Measurements from ENCODE around the gene USP10. TPM values are rescaled to one million over a fixed set of nuclear protein-coding genes. Genes with fewer than 3 reads are reported as not detected.

Gene USP10
- total RNA-seq, 1 donor from 2014 or later = 67.8 TPM

DNA sequence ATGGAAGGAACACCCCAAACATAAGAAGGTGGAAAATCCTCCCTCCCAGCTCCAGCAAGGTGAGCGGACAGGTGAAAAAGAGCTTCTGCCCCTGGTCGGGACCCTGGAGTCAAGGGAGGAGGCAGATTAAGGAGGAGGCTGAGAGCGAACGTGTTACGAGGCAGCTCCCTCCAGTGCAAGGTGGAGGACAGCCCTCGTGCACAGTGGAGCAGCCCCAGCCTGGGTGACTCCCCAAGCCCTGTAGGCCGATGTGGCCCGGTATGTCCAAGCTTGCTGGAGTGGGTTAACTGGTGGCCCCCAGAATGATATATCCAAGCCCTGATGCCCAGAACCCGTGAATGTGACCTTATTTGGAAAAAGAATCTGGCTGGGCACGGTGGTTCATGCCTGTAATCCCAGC, 104.5 kb downstream of the USP10 start:
- no peaks in the 10 kb centered on the region for H3K36me3 ChIP-seq (ENCODE audit: control insufficient read depth, insufficient read depth, low read length)
- no peaks in the 10 kb centered on the region for H3K27me3 ChIP-seq (ENCODE audit: control insufficient read depth, insufficient read depth, low read length)
- TF ChIP-seq, protein P1, sequence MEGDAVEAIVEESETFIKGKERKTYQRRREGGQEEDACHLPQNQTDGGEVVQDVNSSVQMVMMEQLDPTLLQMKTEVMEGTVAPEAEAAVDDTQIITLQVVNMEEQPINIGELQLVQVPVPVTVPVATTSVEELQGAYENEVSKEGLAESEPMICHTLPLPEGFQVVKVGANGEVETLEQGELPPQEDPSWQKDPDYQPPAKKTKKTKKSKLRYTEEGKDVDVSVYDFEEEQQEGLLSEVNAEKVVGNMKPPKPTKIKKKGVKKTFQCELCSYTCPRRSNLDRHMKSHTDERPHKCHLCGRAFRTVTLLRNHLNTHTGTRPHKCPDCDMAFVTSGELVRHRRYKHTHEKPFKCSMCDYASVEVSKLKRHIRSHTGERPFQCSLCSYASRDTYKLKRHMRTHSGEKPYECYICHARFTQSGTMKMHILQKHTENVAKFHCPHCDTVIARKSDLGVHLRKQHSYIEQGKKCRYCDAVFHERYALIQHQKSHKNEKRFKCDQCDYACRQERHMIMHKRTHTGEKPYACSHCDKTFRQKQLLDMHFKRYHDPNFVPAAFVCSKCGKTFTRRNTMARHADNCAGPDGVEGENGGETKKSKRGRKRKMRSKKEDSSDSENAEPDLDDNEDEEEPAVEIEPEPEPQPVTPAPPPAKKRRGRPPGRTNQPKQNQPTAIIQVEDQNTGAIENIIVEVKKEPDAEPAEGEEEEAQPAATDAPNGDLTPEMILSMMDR (IDR thresholded peaks at IDR 0.05; ENCODE audit: insufficient read depth, low read length, poor library complexity, severe bottlenecking) = no peak
- no peak for DNase-seq (ENCODE audit: low read depth)
- no peak overlapping the region for H3K4me3 ChIP-seq (ENCODE audit: low read depth, low read length)

DNA sequence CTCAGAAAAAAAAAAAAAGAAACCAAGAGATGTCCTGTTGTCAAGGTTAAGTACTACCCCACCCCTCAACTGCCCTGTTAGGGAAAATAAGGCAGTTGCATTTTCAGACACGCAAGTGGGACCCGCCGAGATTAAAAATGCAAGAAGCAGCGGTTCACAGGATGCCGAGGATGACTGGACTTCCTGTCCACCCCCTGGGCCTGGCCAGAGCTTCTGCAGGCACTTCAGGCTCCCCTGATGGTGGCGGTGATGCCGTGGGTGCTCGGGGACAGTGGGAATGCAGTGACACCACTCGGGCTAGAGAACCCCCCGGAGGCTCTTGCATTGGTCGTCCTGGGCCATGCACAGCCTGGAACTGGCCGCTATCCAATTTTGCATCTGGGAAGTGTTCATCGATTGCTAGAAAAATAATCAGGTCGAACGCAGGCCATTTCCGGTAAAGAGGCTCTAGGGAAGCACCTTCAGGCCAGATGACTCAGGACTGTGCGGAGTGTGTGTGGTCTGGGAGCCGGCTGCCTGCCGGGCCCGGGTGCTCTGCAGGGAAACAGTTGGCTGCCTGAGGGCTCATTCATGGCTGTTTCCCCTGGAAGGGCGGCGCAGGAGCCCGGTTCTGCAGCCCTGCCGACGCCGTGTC, 106.6 kb downstream of the USP10 start:
- TF ChIP-seq, protein P1 (IDR thresholded peaks at IDR 0.05; ENCODE audit: insufficient read depth, low read length, poor library complexity, severe bottlenecking) = no peak
- DNase-seq (ENCODE audit: low read depth) = peak; percentile 48

GRCh38 chr16:84806890-84807258, 107.1 kb downstream of the USP10 start:
- TF ChIP-seq, protein P1 (IDR thresholded peaks at IDR 0.05; ENCODE audit: insufficient read depth, low read length, poor library complexity, severe bottlenecking) = no peak
- no peaks in the 10 kb centered on the region for H3K36me3 ChIP-seq (ENCODE audit: control insufficient read depth, insufficient read depth, low read length)
- H3K27me3 ChIP-seq (ENCODE audit: control insufficient read depth, insufficient read depth, low read length) = no peaks in the 10 kb centered on the region
- H3K4me3 ChIP-seq (ENCODE audit: low read depth, low read length) = no peak overlapping the region
- DNase-seq (ENCODE audit: low read depth) = no peak

More for the DNA sequence above, 106.6 kb downstream of the USP10 start:
- Histone ChIP-seq H3K27me3 (ENCODE audit: control insufficient read depth, insufficient read depth, low read length) (no peaks in the 10 kb centered on the region), H3K36me3 (ENCODE audit: control insufficient read depth, insufficient read depth, low read length) (no peaks in the 10 kb centered on the region), H3K4me3 (ENCODE audit: low read depth, low read length) (no peak overlapping the region)

DNA sequence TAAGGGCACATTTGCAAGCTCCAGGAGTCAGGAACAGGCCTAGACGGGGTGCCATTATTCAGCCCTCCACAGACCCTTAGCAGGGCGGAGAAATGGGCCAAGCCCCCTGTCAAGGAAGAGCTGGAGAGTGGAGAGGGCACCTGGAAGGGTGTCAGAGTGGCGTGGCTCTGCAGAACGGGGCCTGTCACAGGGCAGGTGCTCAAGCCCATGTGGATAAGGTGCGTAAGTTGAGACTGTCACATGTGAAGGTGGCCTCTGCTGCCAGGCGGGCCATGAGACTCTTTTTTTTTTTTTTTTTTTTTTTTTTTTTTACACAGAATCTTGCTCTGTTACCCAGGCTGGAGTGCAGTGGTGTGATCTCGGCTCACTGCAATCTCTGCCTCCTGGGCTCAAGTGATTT, 108.0 kb downstream of the USP10 start:
- Histone ChIP-seq H3K4me3 (ENCODE audit: low read depth, low read length) (no peak overlapping the region), H3K36me3 (ENCODE audit: control insufficient read depth, insufficient read depth, low read length) (no peaks in the 10 kb centered on the region), H3K27me3 (ENCODE audit: control insufficient read depth, insufficient read depth, low read length) (peaks cover 2% of the 10 kb centered on the region)
- no peak for DNase-seq (ENCODE audit: low read depth)
- TF ChIP-seq, protein P1 (IDR thresholded peaks at IDR 0.05; ENCODE audit: insufficient read depth, low read length, poor library complexity, severe bottlenecking) = no peak

DNA sequence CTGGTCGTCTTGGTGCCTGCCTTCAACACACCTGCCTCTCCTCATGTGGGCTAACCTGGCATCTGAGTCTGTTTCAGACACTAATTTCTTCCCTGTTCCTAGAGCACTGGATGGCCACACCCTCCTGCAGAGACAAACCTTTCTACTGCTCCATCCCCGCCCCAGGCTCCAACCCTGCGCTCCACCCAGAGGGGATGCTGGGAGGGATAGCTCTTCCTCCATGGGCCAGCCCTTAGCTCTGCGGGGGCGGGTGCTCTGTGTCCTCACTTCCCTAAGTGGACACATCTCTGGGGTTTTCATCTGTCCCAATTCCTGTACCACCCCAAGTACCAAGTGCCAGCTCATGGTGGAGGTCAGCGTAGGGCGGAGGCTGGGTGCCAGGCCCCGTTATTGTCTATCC, 109.0 kb downstream of the USP10 start:
- no peak for DNase-seq (ENCODE audit: low read depth)
- Histone ChIP-seq H3K27me3 (ENCODE audit: control insufficient read depth, insufficient read depth, low read length) (peaks cover 3% of the 10 kb centered on the region), H3K4me3 (ENCODE audit: low read depth, low read length) (no peak overlapping the region), H3K36me3 (ENCODE audit: control insufficient read depth, insufficient read depth, low read length) (no peaks in the 10 kb centered on the region)
- TF ChIP-seq, protein P1 (IDR thresholded peaks at IDR 0.05; ENCODE audit: insufficient read depth, low read length, poor library complexity, severe bottlenecking) = no peak

Measured in kidney epithelial cell (primary cell).